ENCODE results near the gene CTU1. TPM values are rescaled to one million over a fixed set of nuclear protein-coding genes. Genes with fewer than 3 reads are reported as not detected.

Gene CTU1
- total RNA-seq, 2 donors from 2014 or later: 4.6 to 5.6 TPM

DNA sequence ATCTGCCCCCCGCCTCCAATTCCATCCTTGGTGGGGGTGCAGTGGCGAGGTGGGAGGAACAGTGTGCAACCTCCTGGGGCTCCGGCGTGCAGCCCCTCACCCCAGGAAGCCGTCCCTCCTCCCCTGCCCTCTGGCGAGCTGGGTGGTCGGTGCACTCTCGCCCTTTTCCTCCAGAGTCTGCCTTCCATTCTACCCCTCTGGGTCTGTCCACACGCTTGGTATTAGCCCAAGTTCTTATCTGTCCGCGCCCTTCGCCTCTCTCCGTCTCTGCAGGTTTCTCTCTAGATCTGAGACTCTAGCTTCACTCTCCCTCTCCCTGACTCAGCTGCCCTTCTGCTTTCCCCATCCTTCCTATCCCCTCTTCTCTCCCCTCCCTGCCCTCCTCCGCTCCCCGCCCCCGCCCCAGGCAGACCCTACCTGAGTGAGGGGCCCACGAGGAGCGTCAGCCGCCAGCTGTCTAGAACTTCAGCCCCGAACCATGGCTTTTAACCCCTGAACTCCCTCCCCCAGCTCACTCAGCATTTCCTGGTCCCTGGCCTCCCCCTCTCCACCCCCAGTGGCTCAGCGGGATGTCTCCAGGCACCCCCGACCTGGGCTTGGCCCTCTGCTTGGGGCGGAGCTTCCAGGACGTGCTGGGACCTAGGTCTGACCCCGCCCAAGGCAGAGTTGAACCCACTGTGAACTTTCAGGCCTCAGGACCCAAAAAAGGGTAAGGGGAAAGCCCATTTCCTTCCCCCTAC lies 42.8 kb downstream of the CTU1 start:
- intact Hi-C loops (cut with DNase I, micrococcal nuclease): no loop called here
- ATAC-seq: no peak
- no peak for DNase-seq

DNA sequence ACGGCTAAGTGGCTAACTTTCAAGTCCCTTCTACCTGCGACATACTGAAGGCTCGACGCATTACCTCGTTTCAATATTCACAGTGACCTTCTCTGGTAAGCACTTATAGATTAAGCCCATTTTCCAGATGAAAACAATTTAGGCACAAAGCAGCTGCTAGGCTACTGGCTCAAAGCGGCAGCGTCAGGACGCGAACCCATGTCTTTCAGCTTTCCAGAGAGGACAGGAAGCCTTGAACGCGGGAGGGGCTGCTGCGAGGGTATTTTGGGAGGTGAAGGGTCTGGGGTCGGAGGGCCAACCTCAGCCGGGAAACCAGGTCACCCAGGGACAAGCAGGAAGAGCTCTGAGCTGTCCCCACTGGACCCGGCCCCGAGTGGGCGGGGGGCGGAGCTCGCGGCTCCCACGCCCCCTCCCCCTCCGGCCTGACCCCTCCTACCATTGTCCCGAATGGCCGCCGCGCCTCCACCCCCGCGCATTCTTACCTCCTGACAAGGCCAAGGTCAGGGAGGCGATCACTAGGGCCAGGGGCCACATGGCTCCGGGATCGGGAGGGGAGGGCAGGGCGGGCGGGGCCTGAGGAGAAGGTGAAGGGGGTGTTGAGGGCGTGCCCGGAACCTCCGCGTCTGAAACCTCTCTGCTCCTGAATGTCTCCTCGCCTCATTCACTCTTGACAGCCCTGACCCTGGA lies 43.5 kb downstream of the CTU1 start, which contains the start of gene KLK13:
Gene KLK13, minus strand, starts transcription at position 559 of the 687 bp plus-strand sequence. Its CDS starts 25 bp downstream, at position 534.
- DNase-seq (no peak), ATAC-seq (peak; percentile 12)
- intact Hi-C loops (cut with DNase I, micrococcal nuclease): no loop called here

DNA sequence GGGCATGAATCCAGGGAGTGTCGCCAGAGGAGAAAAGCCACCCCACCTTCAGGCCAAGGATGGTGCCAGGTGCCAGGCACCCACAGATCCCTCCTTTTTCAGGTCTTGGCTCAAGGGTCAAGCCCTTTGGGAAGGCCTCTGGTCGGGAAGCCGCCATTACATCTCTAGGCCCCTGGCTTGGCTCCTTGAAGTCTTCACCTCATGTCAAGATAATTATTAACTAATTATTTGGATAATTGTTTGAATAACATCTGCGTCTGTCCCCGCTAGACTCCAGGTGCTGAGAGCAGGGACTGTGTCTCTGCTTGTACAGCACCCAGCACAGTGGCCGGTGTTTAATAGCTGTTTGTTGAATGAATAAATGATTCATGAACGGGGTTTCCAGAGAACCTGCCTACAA lies 44.5 kb downstream of the CTU1 start:
- ATAC-seq (no peak), DNase-seq (no peak)
- intact Hi-C loops (cut with DNase I, micrococcal nuclease): no loop called here

DNA sequence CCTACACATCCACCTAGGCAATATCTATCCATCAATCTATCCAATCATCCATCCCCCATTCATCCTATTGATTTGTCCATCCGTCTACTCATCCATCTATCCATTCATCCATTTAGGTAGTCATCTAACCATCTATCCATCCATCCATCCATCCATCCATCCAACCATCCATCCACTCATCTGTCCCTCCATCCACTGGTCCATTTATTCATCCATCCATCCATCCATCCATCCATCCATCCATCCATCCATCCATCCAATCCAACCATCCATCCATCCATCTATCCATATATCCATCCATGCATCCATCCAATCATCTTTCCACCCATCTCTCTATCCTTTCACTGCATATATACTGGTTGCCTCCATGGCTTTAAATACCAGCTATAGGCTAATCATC lies 47.2 kb downstream of the CTU1 start:
- intact Hi-C loops (cut with DNase I, micrococcal nuclease): no loop called here
- ATAC-seq (no peak), DNase-seq (no peak)

DNA sequence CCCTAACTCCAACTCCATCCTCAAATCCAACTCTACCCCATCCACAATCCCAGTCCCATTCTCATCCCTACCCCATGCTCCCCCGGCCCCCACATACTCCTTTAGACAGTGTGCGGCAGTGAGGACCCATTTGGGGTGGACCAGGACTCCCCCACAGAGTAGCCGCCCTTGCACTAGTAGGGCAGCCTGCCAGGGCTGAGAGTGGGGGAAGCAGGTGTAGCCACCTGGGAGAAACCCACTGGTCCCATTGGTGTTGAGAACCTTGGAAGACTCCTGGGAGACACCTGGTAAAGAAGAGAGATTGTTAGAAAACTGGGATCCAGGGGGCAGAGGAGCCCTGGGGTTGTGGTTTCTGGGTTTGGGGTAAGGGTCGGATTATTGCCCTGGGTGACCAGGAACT lies 47.9 kb downstream of the CTU1 start:
- intact Hi-C loops (cut with DNase I, micrococcal nuclease): no loop called here
- ATAC-seq: no peak
- DNase-seq: no peak

DNA sequence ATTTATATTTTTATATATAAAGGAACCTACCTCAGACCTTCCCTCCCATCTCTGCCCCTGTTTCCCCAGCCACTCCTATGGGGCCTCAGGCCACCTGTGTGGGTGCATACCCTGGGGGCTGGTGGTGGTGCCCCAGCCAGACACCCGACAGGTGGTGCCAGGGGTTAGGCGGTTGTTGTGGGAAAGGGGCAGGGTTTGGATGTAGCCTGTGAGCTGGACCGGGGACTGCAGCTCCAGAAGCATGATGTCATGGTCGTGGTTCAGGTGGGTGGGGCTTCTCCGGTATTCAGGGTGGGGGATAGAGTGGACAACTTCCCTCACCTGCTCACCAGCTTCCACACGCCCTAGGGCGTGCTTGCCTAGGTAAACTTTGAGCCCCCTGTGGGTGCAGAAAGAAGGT lies 48.5 kb downstream of the CTU1 start:
- intact Hi-C loops (cut with DNase I, micrococcal nuclease): no loop called here
- DNase-seq (no peak), ATAC-seq (no peak)

DNA sequence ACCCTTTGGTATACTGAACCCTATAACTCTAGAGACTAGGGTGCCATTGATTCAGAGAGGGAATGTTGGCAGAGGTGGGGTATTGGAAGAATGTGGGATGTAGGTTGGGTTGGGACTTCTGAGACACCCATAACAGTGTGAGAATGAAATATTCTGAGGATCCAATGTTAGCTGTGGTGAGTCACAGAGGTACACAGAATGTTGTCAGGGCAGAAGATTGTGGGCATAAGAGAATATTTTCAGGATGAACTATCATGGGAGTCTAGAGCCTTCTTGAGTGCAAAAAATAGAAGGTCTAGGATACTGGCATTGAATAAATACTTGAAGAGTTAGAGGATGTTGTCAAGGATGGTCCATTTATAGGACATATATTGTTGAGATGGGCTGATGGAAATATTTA lies 52.3 kb downstream of the CTU1 start:
- ATAC-seq: no peak
- no peak for DNase-seq
- intact Hi-C loops (cut with DNase I, micrococcal nuclease): no loop called here

Other genes starting within 250 kb of the CTU1 start
- gene KLK2, start 235.0 kb downstream of the CTU1 start, total RNA-seq: under 1 TPM in 1 of 2 donors, not detected in 1; 0.12 TPM
- 1 to 10 TPM; 3.5 to 6.4 TPM for gene KLK4, start 197.0 kb downstream of the CTU1 start, total RNA-seq
- gene KLK5, start 155.4 kb downstream of the CTU1 start, total RNA-seq: not detected
- not detected for gene KLK6, start 138.8 kb downstream of the CTU1 start, total RNA-seq
- gene KLK7, start 124.5 kb downstream of the CTU1 start, total RNA-seq: not detected
- not detected for gene KLK8, start 106.8 kb downstream of the CTU1 start, total RNA-seq
- under 1 TPM; 0.37 to 0.70 TPM for gene KLK10, start 88.7 kb downstream of the CTU1 start, total RNA-seq
- gene KLK11, start 81.8 kb downstream of the CTU1 start, total RNA-seq: under 1 TPM; 0.47 to 0.64 TPM
- gene KLK12, start 73.4 kb downstream of the CTU1 start, total RNA-seq: under 1 TPM; 0.73 to 0.81 TPM
- under 1 TPM; 0.43 to 0.98 TPM for gene KLK13, start 43.3 kb downstream of the CTU1 start, total RNA-seq
- gene KLK14, start 25.5 kb downstream of the CTU1 start, total RNA-seq: under 1 TPM in 1 of 2 donors, not detected in 1; 0.49 TPM
- gene SIGLEC9, start 16.5 kb upstream of the CTU1 start, total RNA-seq: 1 to 10 TPM in 1 of 2 donors, under 1 TPM in 1; 0.82 to 2.0 TPM
- 1 to 10 TPM; 1.1 to 1.3 TPM for gene SIGLEC7, start 33.9 kb upstream of the CTU1 start, total RNA-seq
- gene CD33, start 116.7 kb upstream of the CTU1 start, total RNA-seq: 1 to 10 TPM in 1 of 2 donors, under 1 TPM in 1; 0.98 to 2.9 TPM
- gene SIGLECL1, start 142.7 kb upstream of the CTU1 start, total RNA-seq: not detected
- gene IGLON5, start 203.2 kb upstream of the CTU1 start, total RNA-seq: under 1 TPM in 1 of 2 donors, not detected in 1; 0.08 TPM
- gene VSIG10L, start 233.7 kb upstream of the CTU1 start, total RNA-seq: 1 to 10 TPM; 1.7 to 2.1 TPM

All from left colon (tissue), 2 donors.